AG08395 (cell line): Measurements from ENCODE around the gene ITGB7.
A peak's percentile ranks its signal among the peaks of the same experiment; 100 is the strongest.

Source experiments
- DNase-seq: peaks from one replicate; pipeline ENCODE4 v3.0.0; 2012; ENCODE audit warnings: mixed read lengths, low spot score

The ITGB7 gene

DNA sequence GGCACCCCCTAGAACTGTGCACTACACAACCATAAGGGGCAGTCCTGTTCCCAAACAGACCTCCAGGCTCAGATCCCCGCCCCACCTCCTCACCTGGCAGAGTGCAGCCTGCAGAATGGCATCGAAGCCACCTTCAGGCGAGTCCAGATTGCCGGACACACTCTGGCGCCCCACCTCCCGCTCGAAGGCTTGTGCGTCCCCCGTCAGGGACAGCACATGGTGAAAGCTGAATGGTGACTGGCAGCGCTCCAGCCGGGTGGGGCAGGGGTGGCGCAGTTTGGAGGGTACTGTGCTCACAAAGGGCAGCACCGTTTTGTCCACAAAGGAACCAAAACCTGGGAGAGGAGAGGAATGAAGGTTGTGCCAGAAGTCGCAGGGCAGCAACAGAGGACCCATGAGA is 10.6 kb downstream of the ITGB7 start:
- no peak for DNase-seq

DNA sequence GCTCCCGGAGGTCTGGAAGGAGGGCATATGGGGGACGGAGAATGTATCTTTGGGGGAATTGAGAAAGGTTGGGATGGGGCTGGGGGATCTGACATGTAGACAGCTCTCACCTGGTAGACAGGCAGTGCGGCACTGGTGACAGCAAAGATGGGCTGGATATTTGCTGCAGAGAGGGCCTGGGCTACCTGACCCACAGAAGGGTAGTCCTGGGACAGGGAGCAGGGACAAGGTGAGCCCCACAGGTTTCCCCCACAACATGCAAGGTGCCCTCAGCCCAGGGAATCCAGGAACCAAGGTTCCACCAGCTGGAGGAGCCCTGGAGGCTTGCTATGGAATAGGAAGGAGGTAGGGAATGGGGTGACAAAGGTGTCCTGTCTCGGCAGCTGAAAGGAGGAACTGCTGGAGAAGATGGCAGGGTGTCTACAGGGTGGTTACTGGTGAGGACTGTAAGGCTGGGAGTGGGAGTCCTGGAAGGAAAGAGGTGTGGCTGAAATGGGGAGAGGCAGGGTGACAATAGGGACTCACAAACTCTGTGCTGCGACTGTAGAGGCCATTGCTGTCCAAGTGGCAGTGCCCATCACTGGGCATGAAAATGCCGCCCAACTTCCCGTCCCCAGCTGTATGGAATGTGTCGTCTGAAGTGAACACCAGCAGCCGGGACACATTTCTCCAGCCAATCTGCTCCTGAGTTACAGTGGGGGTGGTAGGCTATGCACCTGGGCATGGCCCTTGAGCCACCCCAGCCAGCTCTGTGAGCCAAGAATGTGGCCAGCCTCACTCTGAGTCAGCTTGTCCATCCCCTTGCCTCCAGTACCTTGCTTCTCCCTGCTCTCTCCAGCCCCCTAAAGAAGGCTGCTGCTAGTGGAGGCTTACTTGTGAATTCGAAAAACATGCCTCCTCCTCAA is 11.3 kb downstream of the ITGB7 start:
- DNase-seq = no peak

DNA sequence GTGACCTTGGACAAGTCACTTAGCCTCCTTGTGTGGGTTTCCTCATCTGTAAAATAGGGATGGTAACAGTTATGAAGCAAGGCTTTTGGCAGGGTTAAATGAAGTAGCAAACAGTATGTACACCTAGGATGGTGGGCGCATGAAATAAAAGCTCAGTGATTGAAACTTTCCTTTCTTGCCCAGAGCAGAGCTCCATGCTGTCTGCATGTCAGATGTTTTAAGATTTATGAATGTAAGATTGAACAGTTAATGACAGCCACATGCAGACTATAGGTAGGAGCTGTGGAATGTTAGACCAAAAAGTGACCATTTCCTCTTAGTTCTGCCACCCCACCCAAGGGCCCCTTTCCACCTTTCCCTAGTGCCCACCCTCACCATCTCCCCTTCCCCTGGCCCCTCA is 12.1 kb downstream of the ITGB7 start:
- no peak for DNase-seq

DNA sequence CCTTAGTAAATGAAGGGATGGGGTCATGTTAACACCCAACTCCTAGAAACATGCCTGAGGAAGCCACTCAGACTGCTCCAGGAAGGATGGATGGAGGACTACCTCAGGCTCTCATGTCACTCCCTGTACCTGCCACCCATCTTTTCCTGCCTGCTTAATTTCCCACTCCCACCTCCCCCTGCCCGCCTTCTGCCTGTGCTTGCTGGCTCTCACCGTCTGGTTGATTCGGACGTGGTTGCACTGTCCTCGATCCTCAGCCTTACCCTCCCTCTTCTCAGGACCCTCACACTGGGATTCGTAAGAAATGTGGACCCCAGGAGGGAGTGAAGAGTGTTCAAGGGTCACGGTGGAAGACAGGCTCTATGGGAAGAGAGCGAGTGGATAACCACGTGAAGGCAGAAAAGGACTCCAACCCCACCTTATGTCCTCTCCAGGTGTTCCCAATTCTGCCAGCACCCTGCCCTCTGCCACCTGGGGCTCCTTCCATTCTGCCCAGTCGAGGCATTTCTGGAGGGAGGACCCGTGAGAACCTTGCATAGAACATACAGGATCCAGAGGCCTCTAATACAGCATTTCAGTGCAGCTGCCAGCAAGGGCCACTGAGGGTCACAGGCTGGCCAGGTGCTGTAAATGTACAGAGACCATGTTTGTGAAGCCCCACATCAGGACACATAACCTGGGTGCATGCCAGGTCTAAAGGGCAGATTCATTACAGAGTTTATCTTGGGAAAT is 12.9 kb downstream of the ITGB7 start:
- DNase-seq = no peak

DNA sequence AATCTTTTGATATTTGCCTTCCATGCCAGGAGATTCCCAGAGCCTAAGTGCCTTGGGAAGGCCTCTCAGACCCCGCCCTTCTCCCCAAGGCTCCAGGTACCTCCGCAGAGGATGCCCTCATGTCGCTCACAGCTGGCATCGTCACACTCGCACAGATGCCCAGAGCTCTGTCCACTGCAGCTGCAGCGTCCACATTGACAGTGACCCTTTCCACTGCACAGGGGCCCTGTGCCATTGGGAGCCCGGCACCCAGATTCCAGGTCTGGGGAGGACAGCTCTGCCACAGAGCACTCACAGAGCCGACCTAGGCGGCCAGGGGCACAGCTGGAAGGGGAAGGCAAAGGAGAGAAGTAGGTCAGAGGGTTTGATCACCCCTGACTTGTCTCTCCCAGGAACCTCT is 14.0 kb downstream of the ITGB7 start:
- DNase-seq = no peak

DNA sequence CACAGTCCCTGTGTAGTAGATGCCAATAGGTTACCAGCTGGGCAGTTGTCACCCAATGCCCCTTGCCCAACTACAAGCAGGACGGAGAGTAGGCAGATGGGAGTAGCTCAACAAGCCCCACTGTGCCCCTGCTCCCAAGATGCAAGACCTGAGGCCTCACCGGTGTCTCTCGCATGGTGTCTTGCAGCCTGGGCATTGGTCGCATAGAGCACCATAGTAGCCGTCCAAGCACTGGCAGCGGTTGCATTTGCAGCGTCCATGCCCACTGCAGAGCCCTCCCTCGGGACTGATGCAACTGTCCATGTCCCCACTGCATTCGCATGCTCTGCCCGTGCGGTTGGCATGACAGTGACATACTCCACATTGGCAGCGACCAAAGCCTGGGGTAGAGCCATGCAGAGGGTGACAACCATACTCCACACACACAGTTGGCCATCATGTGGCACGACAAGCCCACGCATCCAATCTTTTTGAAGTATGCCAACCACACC is 14.5 kb downstream of the ITGB7 start:
- DNase-seq = no peak

DNA sequence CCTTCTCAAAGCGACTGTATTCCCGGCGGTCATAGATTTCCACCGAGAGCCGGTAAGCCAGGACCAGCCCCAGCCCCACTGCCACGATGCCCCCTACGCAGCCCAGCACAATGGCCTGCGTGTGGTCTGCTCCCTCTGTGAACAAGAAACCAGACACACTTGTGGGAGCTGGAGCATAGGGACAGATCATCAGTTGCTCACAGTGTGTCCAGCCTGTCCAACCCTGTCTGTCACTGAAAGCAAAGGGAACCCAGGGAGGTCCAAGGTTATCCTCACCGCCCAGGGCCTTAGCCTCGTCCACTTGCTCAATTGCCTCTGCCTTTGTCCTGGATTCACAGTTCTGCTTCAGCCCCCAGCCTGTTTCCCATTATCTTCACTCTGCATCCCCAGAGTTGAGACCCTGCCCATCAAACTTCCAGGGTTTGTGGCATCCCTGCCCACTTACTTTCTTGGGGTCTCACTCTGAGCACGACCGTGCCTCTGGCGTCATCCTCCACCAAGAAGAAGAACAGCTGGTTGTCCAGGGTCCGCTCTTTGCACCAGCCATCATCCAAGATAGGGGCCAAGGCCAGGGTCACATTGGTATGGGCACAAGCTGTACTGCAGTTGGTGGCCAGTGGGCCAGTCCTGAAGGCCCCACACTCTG is 15.0 kb downstream of the ITGB7 start:
- no peak for DNase-seq

DNA sequence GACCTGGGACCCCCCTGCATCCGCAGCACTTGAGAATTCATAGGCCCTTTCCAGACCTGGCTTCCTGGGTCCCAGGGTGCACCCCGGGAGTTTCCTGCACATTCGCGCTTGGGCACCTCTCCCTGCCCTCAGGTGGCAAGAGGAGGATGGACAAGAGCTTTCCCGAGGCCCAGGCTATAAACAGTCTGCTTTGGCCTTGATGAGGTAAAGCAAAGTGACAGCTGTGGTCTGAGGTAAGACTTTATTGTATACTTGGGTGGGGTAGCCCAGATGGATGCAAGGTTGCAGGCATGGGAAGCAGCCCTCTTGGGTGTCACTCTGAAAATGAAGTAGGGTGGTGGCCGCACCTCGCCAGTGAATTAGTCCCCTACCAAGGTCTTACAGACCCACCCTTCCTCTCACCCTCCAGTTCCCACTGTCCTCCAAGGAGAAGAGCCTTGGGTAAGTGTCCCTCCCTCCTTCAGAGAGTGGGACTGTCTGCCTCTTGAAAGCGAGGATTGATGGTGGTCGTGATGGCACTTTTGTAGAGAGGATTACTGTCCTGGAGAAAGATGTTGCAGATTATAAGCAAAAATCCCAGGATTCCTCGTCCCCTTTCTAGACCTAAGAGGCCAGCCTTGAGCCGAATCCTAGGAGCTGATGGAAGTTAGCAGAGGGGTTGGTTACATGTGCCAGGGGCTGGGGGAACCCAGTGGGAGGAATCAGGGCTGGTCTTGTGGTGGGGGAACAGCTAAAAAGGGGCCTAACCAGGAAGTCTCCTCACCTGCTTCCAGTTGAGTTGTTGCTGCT is 15.8 kb downstream of the ITGB7 start:
- no peak for DNase-seq

DNA sequence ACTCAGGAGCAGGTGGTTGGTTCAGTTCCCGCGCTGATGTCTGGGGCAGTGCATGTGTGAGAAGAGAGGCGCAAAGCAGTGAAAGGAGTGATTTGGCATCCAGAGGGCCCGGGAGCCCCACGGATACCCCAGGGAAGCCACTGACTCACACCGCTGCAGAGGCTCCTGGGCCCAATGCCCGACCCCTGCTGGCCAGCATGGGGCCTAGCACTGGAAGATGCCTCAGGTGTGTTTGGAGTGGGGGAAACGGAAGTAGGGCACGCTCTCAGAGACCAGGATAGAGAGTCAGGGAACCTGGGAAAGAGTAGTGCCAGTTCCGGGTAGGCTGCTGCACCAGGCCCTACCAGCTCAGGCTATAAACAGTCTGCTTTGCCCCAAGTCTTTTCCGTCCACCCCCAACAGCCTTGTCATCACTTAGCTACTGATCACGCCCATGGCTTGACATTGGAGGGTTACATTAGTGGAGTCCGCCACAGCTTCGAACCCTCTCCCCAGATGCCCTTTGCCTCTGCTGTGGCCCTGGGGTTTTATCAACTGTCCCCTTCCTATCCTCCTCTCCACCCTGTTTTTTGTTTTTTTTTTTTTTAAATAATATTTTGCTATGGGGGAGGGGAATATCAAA is 16.8 kb downstream of the ITGB7 start:
- DNase-seq = peak; percentile 80

DNA sequence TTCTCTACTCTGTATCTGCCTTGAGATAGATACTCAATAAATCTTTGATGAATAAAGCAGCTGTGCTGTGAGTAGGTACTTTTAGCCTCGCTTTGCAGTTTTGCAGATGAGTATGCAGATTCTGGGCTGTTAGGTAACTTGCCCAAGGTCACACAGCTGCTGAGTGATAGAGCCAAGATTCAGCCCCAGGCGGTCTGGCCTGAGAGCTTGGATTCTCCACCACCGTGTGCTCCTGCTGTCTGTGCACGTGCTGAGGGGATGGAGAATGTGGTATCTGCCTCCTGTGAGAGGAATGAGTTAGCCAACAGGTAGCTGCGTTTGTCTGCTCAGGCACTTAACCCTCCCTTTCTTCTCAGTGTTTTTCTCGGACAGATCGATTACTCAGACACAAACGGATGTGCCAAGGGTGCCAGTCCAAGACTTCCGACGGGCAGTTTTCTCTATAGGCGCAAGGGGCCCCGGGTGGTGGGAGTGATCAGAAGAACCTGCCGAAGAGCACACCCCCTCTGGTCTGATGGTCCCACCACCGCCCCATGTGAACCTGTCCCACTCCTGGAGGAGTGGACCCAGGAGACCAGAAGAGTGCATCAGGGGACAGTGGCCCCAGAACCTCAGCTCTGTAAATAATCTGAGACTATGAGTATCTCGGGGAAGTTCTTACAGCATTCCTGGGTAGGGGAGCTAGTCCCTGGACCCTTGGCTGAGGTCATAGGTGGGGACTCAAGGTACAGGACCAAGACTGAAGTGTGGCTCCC is 19.7 kb downstream of the ITGB7 start:
- DNase-seq = no peak

DNA sequence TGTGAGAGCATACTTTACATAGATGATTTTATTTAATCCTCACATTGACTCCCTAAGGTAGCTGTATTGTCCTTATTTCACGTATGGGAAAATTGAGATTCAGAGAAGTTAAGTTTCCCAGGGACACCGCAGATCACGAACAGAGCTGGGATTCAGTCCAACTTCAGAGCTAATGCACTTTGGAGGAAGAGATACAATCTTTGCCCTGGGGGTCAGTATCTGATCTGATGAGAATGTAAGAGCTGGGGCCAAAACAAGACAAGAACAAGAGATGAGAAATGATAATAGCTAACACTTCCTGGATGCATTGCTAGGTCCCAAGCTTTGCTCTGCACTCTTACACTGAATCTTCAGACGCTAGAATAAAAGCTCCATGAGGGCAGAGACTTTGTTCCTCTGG is 20.3 kb downstream of the ITGB7 start:
- DNase-seq = no peak

DNA sequence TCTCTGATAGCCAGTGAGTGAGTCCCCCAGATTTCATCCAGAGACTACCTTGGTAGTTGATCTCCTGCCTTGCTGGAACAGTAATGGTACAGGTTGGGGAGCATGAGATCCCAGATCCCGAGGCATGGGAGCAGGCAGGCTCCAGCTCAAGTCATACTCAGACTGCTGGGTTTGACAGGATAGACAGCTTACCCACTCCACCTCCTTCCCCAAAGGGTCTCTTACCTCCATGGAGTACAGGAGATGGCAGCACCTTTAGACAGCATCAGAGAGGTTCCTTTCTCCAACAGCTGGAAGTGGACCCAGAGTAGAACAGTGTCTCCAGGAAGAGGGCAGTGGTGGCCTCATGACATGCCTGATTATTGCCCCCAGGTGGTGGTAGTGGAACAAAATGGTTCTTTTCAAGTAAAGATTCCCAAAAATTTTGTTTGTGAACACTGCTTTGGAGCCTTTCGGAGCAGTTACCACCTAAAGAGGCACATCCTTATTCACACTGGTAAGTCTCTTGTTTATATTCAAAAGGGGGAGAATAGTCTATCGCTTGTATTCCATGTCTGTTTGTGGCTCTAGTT is 21.4 kb downstream of the ITGB7 start:
- no peak for DNase-seq

DNA sequence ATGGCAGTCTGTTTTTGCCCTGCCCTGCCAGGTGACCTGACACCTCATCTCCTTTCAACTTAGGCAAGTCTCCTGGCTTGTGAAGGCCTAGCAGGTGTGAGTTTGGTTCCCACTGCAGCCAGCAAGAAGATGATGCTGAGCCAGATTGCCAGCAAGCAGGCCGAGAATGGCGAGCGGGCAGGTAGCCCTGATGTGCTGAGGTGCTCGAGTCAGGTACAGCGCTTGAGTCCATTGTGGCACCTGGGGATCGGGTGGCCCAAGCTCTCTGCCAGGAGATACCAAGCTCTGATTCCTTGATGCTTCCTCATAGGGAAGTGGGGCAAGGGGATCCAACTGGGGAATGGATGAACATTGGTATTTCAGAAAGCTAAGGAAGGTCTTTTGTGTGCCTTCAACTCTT is 22.2 kb downstream of the ITGB7 start:
- DNase-seq = no peak

DNA sequence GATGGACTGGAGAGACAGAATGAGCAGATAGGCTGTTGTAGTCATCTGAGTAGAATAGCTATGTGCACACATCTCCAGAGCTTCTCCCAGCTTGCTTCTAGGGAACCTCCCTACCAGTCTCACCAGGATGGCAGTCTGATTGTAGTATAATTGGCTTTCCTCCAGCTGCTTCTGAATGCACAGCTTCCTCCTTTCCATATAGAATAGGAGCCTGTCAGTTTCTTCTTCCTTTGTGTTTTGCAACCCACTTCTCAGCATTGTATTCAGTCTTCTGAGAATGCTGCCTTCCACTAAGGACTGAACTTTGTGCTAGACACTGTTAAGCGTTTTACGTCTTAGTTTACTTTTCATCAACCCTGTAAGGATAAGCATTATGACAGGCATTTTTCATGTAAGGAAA is 24.1 kb downstream of the ITGB7 start:
- no peak for DNase-seq

DNA sequence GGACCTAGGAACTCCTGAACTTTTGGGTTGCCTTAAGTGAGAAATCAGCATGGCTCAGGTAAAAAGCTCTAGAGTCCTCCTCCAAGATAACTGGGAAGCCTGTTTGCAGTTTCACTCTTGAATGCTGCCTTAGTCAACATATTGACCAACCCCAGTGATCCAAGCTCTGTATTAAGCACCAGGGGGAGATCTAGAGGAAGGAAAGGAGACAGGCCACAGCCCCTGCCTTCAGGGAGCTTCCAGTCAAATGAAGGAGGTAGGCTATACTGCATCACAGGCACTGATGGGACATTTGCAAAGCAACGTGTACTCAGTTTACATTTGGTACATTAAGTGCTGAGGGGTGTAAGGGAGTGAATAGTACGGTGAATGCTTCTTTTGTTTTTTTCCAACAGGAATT is 25.1 kb downstream of the ITGB7 start:
- no peak for DNase-seq

DNA sequence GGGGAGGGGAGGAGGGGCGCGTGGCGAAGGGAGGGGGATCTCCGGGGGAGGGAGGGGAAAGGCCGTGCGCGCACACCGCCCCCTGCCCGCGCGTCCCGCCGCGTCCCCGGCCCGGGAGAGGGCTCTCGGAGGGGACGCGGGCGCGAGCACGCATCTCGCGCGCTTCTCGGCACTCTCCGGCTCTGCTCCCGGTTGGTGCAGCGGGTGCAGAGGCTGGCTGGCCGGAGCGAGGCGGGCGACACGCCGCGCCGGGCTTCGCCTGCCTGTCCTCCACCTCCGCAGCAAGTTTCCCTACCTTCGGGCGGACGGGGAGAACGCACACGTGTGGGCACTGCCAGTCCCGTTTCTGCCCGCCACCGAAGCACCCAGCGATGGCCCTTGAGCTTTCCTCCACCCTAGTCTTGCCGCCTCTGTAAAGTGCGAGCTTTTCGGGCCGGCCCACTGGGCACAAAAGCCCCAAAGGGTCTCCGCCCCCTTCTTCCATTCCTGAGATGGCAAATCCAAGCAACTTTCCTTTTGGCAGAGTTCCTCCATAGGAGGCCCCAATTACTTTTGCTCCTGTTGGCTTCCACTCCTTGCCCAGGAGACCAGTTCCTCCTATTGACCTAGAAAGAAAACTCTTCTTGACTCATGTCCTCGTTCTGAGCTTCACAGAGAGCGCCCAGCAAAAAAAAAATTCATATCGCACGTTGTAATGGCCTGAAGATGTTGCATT is 26.0 kb downstream of the ITGB7 start:
- DNase-seq = peak; percentile 70

DNA sequence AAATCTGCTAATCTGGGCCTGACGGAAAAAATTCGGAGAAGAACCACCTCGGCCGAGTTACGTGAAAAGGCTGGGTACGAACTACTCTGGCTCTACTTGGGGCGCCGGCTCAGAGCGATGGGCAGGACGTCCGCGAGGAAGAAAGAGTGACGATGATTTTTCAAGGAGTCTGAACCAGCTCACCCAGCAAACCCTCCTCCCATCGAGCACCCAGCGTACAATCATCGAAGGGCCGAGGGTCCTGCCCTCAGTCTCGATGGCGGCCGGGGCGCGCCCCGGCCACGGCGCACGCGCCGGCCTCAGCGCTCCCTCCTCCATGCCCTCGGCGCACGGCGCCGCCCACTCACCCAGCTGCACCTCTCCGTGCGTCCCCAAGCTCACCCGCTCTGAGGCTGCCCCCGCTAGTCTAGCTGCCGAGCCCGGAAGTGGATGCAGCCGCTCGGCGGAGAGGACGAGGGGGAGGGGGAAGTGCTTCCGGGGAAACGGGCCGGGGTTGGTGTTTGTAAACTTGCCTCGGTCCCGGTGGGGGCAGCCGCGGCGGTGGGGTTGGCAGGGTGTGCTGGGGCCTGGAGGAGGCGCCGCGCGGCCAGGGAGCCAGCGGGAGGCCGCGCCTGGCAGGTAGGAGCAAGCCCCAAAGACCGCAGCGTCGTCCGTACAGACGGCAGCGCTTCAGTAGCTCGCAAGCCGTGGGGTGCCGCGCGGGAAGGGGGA is 26.7 kb downstream of the ITGB7 start, which contains the start of the genes CSAD and ZNF740:
Gene CSAD (minus strand): TSS at position 706 of the 711 bp plus-strand sequence. CDS start 7,455 bp downstream, outside the sequence.
Gene ZNF740 (plus strand): TSS at position 503 of the 711 bp plus-strand sequence. CDS start 1,262 bp downstream, outside the sequence.
- peak; percentile 99 for DNase-seq

DNA sequence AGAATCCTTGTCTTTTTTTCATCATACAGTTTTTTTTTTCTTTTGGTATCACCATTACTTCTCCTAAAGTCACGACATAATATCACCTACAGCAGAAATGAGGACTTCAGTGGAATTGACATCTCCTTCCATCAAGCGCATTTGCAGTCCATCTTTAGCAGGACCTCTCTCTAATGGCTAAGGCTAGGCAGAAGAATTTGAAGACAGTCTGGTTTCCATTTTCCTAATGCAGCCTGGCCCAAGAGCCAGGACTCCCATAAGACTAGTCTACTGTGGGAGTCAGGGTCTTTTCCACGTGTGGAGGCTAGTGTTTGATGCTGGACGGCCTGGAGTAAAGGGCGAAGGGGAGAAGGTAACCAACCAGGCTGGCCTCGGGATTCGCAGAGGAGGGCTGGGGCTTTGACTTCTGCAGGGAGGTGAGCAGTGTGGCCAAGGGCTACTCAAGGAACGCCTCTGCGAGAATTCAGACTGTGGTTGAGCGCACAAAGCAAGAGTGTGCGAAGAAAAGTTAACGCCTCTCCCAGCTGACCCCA is 27.3 kb downstream of the ITGB7 start:
- no peak for DNase-seq
